GM12865 (cell line): ENCODE results near the gene SPRYD3.

Experiments
- DNase-seq: peaks from one replicate; pipeline ENCODE4 v3.0.0; 2010; ENCODE audit warnings: low read depth
- H3K4me3 ChIP-seq: 2 replicates; pipeline ENCODE4 v1.5.1; 2011; ENCODE audit warnings: mild to moderate bottlenecking, low read depth, low read length, control low read depth
- TF ChIP-seq, protein P1 (sequence below): IDR thresholded peaks from 2 replicates; pipeline ENCODE4 v1.5.1; 2011; ENCODE audit warnings: low read length, control low read depth, low read depth, inconsistent platforms; ENCODE audit not compliant: insufficient read depth; ENCODE audit errors: missing control alignments

SPRYD3 gene

DNA sequence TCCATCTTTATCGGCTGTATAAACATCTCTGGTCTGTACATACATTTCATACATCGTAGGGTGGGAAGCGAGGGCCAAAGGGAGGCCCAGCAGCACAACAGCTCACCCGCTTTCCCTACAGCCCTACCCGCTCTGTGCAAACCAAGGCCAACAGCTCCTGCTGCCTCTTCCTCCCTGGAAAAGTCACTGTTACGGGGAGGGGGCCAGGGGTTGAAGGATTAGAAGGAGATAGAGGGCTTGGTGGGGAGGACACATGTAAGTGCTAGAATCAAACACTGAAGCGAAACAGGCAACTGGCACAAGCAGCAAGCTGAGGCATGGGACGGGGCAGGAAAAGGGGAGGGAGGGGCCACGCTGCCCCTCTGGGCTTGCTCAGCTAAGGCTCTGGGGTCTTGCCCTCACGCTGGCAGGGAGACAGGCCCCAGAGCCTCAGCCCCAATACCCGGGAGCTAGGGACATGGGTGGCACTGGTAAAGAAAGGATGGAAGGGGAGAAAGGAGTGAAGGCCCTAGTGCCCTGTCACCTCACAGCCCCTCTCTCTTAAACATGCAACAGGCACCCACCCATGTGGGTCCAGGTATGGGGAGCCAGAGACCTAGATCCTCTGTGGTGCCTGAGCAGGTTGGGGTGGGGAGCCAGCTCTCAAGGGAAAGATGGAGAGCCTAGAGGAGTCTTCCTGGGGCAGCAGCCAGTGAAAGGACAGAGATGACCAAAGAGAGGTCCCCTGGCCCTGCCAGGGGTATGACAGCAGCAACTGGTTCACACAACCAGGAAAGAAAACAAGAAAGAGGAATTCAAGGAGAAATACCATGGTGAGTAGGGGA lies 14.4 kb downstream of the SPRYD3 start:
- TF ChIP-seq, protein P1, sequence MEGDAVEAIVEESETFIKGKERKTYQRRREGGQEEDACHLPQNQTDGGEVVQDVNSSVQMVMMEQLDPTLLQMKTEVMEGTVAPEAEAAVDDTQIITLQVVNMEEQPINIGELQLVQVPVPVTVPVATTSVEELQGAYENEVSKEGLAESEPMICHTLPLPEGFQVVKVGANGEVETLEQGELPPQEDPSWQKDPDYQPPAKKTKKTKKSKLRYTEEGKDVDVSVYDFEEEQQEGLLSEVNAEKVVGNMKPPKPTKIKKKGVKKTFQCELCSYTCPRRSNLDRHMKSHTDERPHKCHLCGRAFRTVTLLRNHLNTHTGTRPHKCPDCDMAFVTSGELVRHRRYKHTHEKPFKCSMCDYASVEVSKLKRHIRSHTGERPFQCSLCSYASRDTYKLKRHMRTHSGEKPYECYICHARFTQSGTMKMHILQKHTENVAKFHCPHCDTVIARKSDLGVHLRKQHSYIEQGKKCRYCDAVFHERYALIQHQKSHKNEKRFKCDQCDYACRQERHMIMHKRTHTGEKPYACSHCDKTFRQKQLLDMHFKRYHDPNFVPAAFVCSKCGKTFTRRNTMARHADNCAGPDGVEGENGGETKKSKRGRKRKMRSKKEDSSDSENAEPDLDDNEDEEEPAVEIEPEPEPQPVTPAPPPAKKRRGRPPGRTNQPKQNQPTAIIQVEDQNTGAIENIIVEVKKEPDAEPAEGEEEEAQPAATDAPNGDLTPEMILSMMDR = no peak
- no peak overlapping the region for H3K4me3 ChIP-seq
- no peak for DNase-seq

DNA sequence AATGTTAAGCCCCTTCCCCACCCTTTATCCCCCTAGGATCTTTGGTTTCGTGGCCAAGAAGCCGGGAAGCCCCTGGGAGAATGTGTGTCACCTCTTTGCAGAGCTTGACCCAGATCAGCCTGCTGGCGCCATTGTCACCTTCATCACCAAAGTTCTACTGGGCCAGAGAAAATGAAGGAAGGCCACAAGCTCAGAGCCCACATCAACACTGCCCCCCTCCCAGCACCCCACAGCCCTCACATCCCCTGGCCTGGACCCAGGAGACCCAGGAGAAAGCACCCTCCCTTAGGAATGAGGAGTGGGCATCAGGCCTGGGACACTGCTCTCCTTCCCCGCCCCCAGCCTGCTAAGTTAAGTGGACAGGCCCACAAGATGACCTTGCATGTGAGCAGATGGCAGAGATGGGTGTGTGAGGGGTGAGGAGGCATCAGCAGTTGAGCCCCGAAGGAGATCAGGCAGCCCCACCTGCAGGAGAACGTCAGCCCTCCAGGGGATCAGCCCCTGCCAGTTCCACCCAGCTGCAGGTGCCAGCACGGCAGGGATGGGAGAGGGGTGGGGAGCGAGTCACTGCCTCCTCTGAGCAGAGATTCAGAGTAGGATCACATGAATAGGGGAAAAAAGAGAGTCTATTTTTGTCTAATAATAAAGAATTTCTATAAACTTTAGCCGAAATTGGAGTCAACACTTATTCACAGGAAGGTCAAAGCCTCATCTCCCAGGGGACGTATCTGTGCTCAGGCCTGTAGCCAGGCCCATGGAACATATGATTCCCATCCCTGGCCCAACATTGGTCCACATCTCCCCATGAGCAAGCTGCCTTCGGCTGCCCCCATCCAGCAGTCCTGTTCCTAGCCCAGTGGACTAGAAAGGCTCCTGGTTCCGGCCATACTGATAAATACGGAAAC lies 15.2 kb downstream of the SPRYD3 start:
- H3K4me3 ChIP-seq = no peak overlapping the region
- TF ChIP-seq, protein P1 = no peak
- DNase-seq = no peak

DNA sequence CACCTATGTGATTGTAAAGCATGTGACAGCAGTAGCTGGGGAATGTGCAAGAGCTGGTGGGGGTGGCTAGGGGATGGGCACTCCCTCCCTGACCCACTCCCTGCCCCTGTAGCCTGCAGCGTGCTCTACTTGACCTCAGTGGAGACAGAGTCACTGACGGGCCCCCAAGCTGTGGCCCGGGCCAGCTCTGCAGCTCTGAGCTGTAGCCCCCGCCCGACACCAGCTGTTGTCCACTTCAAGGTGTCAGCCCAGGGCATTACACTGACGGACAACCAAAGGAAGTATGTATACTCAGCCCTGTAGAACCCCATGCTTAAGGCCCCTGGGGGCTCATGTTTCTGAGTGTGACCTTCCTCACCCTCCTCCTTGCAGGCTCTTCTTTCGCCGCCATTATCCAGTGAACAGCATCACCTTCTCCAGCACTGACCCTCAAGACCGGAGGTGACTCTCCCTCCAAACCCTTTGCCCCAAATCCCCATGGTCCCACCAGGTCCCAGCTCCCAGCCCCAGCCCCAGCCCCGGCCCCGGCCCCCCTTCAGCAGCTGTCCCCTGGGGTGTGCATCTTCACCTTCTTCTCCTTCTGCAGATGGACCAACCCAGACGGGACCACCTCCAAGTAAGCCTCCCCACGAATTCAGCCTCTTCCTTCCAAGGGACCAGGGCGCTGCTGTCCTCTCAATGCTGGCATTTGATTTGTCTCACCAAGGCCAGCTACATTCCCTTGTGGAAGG lies 16.0 kb downstream of the SPRYD3 start:
- TF ChIP-seq, protein P1 = no peak
- DNase-seq = no peak
- H3K4me3 ChIP-seq = no peak overlapping the region

DNA sequence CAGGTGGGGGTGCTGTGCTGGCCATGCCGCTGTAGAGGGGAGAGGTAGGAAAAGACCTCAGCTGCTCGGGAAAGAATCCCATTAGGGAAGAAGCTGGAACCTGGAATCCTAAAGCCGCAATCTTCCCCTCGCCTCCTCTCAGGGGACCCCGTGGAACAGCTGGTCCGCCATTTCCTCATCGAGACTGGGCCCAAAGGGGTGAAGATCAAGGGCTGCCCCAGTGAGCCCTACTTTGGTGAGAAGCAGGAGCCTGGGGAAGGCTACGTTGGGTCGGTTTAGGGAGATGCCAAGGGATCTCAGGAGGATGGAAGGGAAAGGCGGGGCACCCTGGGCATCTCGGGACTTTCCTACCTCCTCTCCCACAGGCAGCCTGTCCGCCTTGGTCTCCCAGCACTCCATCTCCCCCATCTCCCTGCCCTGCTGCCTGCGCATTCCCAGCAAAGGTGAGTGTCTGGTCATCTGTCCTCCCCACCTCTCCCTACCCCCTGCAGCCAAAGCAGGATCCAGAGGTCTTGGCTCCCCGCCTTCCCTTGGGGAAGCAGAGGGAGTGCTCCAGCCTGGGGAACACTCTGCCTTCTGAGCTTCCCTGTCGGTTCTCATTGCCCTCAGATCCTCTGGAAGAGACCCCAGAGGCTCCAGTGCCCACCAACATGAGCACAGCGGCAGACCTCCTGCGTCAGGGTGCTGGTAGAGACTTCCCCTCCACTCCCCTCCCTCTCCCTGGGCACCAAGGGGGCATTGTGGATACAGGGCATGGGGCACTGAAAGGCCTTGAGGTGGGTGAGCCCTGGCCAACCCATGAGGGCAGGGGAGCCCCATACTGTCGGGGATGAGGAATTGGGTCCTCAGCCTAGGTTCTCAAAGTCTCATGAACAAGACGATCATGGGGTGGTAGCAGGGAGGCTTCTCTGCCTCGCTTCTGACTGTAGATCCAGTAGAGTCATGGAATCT lies 16.9 kb downstream of the SPRYD3 start:
- no peak for DNase-seq
- H3K4me3 ChIP-seq = no peak overlapping the region
- TF ChIP-seq, protein P1 = no peak

DNA sequence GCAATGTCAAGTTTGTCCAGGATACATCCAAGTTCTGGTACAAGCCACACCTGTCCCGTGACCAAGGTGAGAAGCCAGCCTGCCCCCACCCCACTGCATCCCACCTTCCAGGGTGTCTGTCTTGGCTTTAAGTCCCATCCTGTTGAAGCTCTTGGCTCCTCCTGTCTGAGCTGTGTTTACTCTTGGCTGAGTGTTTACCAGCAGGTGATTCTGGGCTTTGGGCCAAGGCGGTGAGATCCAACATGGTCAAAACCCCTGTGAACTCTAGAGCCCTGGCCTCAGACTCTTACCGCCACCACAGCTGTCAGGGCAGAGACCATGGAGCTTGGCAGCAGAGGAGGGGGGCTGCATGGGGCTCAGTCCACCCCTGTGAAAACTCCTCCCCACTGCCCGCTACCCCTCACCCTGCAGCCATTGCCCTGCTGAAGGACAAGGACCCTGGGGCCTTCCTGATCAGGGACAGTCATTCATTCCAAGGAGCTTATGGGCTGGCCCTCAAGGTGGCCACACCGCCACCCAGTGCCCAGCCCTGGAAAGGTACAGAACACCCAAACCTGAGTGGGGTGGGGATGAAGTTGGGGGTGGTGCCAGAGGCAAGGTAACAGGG lies 17.7 kb downstream of the SPRYD3 start:
- DNase-seq = no peak
- TF ChIP-seq, protein P1 = peak; percentile 20
- H3K4me3 ChIP-seq = no peak overlapping the region
